Measurements from ENCODE around the gene PWWP2B. TPM values are rescaled to one million over a fixed set of nuclear protein-coding genes. Genes with fewer than 3 reads are reported as not detected.

Gene PWWP2B
- total and polyA plus RNA-seq, 10 of the 15 experiments (the other 5 are each of a cell fraction or from before 2014, with no cell fraction given): 0.04 to 0.87 (median 0.35) TPM; not detected in 4

DNA sequence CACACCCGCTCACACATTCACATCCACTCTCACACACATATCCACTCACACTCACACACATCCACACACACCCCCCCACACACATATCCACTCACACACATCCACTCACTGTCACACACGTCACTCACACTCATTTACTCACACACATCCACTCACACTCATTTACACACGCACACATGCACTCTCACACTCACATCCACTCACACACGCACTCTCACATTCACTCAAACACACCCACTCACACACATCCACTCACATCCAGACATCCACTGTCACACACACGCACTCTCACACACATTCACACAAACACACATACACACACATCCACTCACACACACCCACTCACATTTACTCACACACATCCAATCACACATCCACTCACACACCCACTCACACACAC lies 18.3 kb downstream of the PWWP2B start:
- Histone ChIP-seq H3K79me2 (ENCODE audit: control insufficient read depth, insufficient read depth, low read length) (no peaks in the 10 kb centered on the region), H3K4me3 (no peak overlapping the region), H3K27ac (ENCODE audit: control insufficient read depth, insufficient read depth) (no peak overlapping the region), H3K4me1 (ENCODE audit: control insufficient read depth, insufficient read depth, low read length) (no peaks in the 10 kb centered on the region), H2AFZ (ENCODE audit: control insufficient read depth, low read depth, low read length) (no peak overlapping the region), H3K9ac (ENCODE audit: control insufficient read depth, insufficient read depth, low read length) (no peak overlapping the region), H3K27me3 (replicated peaks in 1 of 2; ENCODE audit: control insufficient read depth in 2 of 2, insufficient read depth in 2 of 2, low read length in 1 of 2) (no peaks in the 10 kb centered on the region), H4K20me1 (ENCODE audit: control insufficient read depth, insufficient read depth) (no peaks in the 10 kb centered on the region), H3K4me2 (ENCODE audit: control insufficient read depth, insufficient read depth) (no peak overlapping the region), H3K9me3 (replicated peaks; ENCODE audit: control insufficient read depth, insufficient read depth, low read length) (no peaks in the 10 kb centered on the region), H3K36me3 (ENCODE audit: control insufficient read depth in 2 of 2, insufficient read depth in 2 of 2, low read length in 1 of 2) (no peaks in the 10 kb centered on the region)
- intact Hi-C loops (cut with micrococcal nuclease; ENCODE audit: unreplicated experiment): no loop called here
- DNase-seq (ENCODE audit: low read depth, low spot score) (no peak), ATAC-seq (no peak), FAIRE-seq (no peak)
- ChIA-PET POLR2A (no interaction called here), RAD21 (ENCODE audit: unreplicated experiment) (no interaction called here), SMC1A (ENCODE audit: uncharacterized antibody, unreplicated experiment) (no interaction called here), CTCF (no interaction called here)
- BruUV-seq (replicated peaks): no TSS peak
- 47% methylated on average over 5 of the region's 5 CpGs for WGBS (ENCODE audit: insufficient coverage, insufficient replicate concordance, low lambda C conversion rate, missing lambda C conversion rate)
- in situ Hi-C loops (cut with MboI): no loop called here
- TF ChIP-seq, protein P1, sequence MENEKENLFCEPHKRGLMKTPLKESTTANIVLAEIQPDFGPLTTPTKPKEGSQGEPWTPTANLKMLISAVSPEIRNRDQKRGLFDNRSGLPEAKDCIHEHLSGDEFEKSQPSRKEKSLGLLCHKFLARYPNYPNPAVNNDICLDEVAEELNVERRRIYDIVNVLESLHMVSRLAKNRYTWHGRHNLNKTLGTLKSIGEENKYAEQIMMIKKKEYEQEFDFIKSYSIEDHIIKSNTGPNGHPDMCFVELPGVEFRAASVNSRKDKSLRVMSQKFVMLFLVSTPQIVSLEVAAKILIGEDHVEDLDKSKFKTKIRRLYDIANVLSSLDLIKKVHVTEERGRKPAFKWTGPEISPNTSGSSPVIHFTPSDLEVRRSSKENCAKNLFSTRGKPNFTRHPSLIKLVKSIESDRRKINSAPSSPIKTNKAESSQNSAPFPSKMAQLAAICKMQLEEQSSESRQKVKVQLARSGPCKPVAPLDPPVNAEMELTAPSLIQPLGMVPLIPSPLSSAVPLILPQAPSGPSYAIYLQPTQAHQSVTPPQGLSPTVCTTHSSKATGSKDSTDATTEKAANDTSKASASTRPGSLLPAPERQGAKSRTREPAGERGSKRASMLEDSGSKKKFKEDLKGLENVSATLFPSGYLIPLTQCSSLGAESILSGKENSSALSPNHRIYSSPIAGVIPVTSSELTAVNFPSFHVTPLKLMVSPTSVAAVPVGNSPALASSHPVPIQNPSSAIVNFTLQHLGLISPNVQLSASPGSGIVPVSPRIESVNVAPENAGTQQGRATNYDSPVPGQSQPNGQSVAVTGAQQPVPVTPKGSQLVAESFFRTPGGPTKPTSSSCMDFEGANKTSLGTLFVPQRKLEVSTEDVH (IDR thresholded peaks at IDR 0.05; ENCODE audit: low read depth, partially characterized antibody): no peak
- TF ChIP-seq TCF3 (IDR thresholded peaks at IDR 0.05; ENCODE audit: borderline replicate concordance, insufficient read depth, low read depth, low read length): 0 out of 2 replicates have a peak, but pooled peaks have one; percentile 55
- no peak for TF ChIP-seq IKZF1 (conservative IDR thresholded peaks at IDR 0.05)
- TF ChIP-seq, protein P2, sequence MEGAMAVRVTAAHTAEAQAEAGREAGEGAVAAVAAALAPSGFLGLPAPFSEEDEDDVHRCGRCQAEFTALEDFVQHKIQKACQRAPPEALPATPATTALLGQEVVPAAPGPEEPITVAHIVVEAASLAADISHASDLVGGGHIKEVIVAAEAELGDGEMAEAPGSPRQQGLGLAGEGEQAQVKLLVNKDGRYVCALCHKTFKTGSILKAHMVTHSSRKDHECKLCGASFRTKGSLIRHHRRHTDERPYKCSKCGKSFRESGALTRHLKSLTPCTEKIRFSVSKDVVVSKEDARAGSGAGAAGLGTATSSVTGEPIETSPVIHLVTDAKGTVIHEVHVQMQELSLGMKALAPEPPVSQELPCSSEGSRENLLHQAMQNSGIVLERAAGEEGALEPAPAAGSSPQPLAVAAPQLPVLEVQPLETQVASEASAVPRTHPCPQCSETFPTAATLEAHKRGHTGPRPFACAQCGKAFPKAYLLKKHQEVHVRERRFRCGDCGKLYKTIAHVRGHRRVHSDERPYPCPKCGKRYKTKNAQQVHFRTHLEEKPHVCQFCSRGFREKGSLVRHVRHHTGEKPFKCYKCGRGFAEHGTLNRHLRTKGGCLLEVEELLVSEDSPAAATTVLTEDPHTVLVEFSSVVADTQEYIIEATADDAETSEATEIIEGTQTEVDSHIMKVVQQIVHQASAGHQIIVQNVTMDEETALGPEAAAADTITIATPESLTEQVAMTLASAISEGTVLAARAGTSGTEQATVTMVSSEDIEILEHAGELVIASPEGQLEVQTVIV (IDR thresholded peaks at IDR 0.05; ENCODE audit: borderline replicate concordance, partially characterized antibody): peak; percentile 8
- TF ChIP-seq, protein P3, sequence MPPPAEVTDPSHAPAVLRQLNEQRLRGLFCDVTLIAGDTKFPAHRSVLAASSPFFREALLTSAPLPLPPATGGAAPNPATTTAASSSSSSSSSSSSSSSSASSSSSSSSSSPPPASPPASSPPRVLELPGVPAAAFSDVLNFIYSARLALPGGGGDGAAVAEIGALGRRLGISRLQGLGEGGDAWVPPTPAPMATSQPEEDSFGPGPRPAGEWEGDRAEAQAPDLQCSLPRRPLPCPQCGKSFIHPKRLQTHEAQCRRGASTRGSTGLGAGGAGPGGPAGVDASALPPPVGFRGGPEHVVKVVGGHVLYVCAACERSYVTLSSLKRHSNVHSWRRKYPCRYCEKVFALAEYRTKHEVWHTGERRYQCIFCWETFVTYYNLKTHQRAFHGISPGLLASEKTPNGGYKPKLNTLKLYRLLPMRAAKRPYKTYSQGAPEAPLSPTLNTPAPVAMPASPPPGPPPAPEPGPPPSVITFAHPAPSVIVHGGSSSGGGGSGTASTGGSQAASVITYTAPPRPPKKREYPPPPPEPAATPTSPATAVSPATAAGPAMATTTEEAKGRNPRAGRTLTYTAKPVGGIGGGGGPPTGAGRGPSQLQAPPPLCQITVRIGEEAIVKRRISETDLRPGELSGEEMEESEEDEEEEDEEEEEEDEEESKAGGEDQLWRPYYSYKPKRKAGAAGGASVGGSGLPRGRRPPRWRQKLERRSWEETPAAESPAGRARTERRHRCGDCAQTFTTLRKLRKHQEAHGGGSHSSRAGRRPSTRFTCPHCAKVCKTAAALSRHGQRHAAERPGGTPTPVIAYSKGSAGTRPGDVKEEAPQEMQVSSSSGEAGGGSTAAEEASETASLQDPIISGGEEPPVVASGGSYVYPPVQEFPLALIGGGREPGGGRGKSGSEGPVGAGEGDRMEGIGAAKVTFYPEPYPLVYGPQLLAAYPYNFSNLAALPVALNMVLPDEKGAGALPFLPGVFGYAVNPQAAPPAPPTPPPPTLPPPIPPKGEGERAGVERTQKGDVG (CRISPR knock-in tag; IDR thresholded peaks at IDR 0.05): no peak
- TF ChIP-seq, protein P4, sequence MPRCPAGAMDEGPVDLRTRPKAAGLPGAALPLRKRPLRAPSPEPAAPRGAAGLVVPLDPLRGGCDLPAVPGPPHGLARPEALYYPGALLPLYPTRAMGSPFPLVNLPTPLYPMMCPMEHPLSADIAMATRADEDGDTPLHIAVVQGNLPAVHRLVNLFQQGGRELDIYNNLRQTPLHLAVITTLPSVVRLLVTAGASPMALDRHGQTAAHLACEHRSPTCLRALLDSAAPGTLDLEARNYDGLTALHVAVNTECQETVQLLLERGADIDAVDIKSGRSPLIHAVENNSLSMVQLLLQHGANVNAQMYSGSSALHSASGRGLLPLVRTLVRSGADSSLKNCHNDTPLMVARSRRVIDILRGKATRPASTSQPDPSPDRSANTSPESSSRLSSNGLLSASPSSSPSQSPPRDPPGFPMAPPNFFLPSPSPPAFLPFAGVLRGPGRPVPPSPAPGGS (IDR thresholded peaks at IDR 0.05; ENCODE audit: borderline replicate concordance, insufficient read depth, low read depth, low read length, poor library complexity, severe bottlenecking): peak; percentile 93
- TF ChIP-seq, protein P5, sequence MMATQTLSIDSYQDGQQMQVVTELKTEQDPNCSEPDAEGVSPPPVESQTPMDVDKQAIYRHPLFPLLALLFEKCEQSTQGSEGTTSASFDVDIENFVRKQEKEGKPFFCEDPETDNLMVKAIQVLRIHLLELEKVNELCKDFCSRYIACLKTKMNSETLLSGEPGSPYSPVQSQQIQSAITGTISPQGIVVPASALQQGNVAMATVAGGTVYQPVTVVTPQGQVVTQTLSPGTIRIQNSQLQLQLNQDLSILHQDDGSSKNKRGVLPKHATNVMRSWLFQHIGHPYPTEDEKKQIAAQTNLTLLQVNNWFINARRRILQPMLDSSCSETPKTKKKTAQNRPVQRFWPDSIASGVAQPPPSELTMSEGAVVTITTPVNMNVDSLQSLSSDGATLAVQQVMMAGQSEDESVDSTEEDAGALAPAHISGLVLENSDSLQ (IDR thresholded peaks at IDR 0.05): no peak
- TF ChIP-seq, protein P6, sequence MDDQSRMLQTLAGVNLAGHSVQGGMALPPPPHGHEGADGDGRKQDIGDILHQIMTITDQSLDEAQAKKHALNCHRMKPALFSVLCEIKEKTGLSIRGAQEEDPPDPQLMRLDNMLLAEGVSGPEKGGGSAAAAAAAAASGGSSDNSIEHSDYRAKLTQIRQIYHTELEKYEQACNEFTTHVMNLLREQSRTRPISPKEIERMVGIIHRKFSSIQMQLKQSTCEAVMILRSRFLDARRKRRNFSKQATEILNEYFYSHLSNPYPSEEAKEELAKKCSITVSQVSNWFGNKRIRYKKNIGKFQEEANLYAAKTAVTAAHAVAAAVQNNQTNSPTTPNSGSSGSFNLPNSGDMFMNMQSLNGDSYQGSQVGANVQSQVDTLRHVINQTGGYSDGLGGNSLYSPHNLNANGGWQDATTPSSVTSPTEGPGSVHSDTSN (IDR thresholded peaks at IDR 0.05; ENCODE audit: insufficient replicate concordance, low read depth, low read length): peak; percentile 44
- no peak for TF ChIP-seq ZNF207 (IDR thresholded peaks at IDR 0.05; ENCODE audit: borderline replicate concordance)
- no peak for TF ChIP-seq CEBPB (IDR thresholded peaks at IDR 0.05; ENCODE audit: borderline replicate concordance in 1 of 2, low read depth in 2 of 2, low read length in 2 of 2)
